HG03045 (cell line): ENCODE results near the gene NRG3.

Source experiments
- ATAC-seq: cut with Tn5 transposase; IDR thresholded peaks from one replicate; pipeline ENCODE4 v1.9.1; 2021; ENCODE audit warnings: mild to moderate bottlenecking, moderate library complexity; ENCODE audit not compliant: unreplicated experiment

Gene NRG3

GRCh38 chr10:81882011-81882410 lies 7.0 kb downstream of the NRG3 start:
- ATAC-seq = no peak

GRCh38 chr10:81884856-81885255 lies 9.9 kb downstream of the NRG3 start:
- ATAC-seq = no peak

GRCh38 chr10:81885491-81885890 lies 10.5 kb downstream of the NRG3 start:
- no peak for ATAC-seq

GRCh38 chr10:81886939-81887338 lies 11.9 kb downstream of the NRG3 start:
- ATAC-seq = no peak

GRCh38 chr10:81889181-81889769 lies 14.3 kb downstream of the NRG3 start:
- ATAC-seq = no peak

GRCh38 chr10:81894616-81895015 lies 19.6 kb downstream of the NRG3 start:
- no peak for ATAC-seq

- ATAC-seq = no peak
These were observed 23.5 kb downstream of the NRG3 start for GRCh38 chr10:81898518-81898917.

- no peak for ATAC-seq
These were observed 26.0 kb downstream of the NRG3 start for GRCh38 chr10:81900989-81901388.

GRCh38 chr10:81903472-81903871 lies 28.5 kb downstream of the NRG3 start:
- ATAC-seq = no peak

- no peak for ATAC-seq
These were observed 30.2 kb downstream of the NRG3 start for GRCh38 chr10:81905161-81905560.

GRCh38 chr10:81909453-81909852 lies 34.5 kb downstream of the NRG3 start:
- no peak for ATAC-seq

GRCh38 chr10:81911328-81911727 lies 36.3 kb downstream of the NRG3 start:
- no peak for ATAC-seq

- ATAC-seq = no peak
These were observed 39.9 kb downstream of the NRG3 start for GRCh38 chr10:81914736-81915503.

GRCh38 chr10:81915504-81915897 lies 40.5 kb downstream of the NRG3 start:
- ATAC-seq = no peak

- ATAC-seq = no peak
These were observed 42.7 kb downstream of the NRG3 start for GRCh38 chr10:81917666-81918065.

GRCh38 chr10:81918766-81919165 lies 43.8 kb downstream of the NRG3 start:
- no peak for ATAC-seq

- ATAC-seq = no peak
These were observed 45.3 kb downstream of the NRG3 start for GRCh38 chr10:81920213-81920829.

- ATAC-seq = no peak
These were observed 53.1 kb downstream of the NRG3 start for GRCh38 chr10:81928119-81928518.

- ATAC-seq = no peak
These were observed 68.6 kb downstream of the NRG3 start for GRCh38 chr10:81943583-81943982.

GRCh38 chr10:81944609-81945008 lies 69.6 kb downstream of the NRG3 start:
- ATAC-seq = no peak

- no peak for ATAC-seq
These were observed 74.3 kb downstream of the NRG3 start for GRCh38 chr10:81949283-81949682.

- no peak for ATAC-seq
These were observed 75.4 kb downstream of the NRG3 start for GRCh38 chr10:81950358-81950757.
